ENCODE data around the gene ZNF430.
A peak's percentile ranks its signal among the peaks of the same experiment; 100 is the strongest.
"Not testable (repeated sequence)": the region's sequence is repeated elsewhere in the genome, so short reads cannot be mapped to it uniquely, and the experiment has no call there.

Gene ZNF430

GRCh38 chr19:21020298-21021227 lies at the start of gene ZNF430:
Gene ZNF430, plus strand, starts transcription at chr19:21020657. Its CDS starts 144 bp downstream, at chr19:21020801.
- DNase-seq: peak; percentile 94 to 96

GRCh38 chr19:20992788-20993187 lies 27.7 kb upstream of the ZNF430 start:
- DNase-seq: not testable (repeated sequence)

DNA sequence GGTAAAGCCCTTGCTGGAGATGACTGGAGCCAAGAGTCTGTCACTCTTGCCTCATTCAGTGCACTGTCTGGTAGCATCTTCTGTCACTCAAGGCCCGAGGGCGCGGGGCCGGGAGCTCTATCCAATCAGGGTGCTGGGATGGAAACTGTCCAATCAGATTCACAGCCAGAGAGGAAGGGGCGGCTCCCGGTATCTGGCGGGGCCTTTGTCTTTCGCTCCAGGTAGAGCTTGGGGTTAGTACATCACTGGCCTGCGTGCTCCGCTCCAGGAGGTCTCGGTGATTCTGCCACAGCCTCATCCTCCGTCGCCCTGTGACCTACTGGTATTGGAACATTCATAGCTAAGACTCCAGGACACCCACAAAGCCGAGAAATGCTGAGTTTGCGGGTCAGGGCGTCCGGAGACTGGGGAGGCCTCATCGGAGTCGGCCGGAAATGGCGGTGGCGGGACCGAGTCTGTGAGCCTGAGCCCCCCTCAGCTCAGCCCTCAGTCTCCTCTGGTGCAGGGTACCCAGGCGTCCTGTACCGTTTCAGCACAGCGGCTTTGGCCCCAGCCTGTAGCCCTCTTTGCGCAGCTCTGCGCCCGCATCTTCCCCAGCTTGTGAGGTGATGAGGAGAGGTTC lies 20.6 kb upstream of the ZNF430 start:
- peak; percentile 88 to 93 for DNase-seq

- DNase-seq: not testable (repeated sequence)
These were observed 781 bp downstream of the ZNF430 start for GRCh38 chr19:21021238-21021637.

DNA sequence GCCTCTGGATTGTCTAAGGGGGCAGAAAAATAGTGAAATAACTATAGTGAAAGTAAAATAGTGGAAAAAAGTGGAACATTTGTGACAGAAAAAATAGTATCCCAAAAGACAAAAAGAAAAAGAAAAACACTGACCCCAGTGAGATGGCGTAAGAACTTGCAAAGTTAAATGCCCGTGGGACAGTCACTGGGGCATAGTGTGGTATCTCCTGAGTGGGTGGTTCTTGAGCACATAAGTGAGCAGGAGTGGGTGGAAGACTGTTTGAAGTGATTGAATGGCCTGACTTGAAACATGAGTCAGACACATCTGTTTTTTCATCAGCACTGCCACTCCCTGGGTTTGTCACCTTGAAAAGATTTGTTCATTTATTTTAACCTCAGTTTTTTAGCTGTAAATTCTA lies 2.5 kb downstream of the ZNF430 start:
- no peak for DNase-seq

GRCh38 chr19:21023901-21024300 lies 3.4 kb downstream of the ZNF430 start:
- no peak for DNase-seq

DNA sequence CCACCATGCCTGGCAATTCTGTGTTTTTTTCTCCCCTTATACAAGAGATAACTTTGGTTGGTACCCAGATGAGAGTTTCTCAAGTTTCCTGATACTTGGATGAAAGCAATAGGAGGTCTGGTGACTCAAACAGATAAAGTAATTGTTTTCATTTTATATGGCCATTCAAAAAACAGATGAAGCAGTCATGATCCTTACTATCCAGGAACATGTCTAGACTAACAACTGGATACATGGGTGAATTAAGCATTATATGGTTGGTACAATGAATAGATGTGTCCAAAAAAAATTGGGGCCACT lies 8.5 kb downstream of the ZNF430 start:
- no peak for DNase-seq

- DNase-seq: no peak
These were observed 24.6 kb downstream of the ZNF430 start for GRCh38 chr19:21045028-21045427.

DNA sequence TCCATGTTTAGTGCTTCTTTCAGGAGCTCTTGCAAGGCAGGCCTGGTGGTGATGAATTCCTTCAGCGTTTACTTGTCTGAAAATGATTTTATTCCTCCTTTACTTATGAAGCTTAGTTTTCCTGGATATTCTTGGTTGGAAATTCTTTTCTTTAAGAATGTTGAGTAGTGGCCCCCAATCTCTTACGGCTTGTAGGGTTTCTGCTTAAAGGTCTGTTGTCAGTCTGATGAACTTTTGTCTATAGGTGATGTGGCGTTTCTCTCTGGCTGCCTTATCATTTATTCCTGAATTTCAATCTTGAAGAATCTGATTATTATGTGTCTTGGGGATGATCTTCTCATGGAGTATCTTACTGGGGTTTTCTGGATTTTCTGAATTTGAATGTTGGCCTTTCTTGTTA lies 26.0 kb downstream of the ZNF430 start:
- no peak for DNase-seq

GRCh38 chr19:21047716-21048115 lies 27.3 kb downstream of the ZNF430 start:
- no peak for DNase-seq

DNA sequence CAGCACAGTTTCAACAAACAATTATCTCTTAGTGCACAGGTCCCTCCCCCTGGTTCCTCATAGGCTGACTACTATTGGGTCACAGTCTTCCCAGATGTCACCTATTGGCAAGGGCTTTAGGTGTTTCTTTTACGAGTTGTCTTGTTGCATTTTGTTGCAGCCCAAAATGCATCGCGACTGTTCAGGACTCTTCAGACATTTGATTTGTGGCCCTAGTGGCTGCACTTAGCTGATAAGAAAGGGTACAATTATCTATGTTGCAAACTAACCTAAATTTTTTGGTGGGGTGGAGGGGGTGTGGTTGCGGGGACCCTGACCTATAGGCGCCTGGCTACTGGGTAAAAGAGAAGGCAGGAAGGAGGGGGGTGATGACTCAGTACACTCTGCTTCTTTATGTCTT lies 32.4 kb downstream of the ZNF430 start:
- DNase-seq: no peak

- no peak for DNase-seq
These were observed 44.9 kb downstream of the ZNF430 start for GRCh38 chr19:21065336-21065735.

- DNase-seq: peak; percentile 88 to 90
These were observed 61.8 kb downstream of the ZNF430 start, which contains the start of gene ZNF714 for GRCh38 chr19:21082011-21082975. Gene ZNF714, plus strand, starts transcription at chr19:21082203. Its CDS starts 16,066 bp downstream, at chr19:21098269.

DNA sequence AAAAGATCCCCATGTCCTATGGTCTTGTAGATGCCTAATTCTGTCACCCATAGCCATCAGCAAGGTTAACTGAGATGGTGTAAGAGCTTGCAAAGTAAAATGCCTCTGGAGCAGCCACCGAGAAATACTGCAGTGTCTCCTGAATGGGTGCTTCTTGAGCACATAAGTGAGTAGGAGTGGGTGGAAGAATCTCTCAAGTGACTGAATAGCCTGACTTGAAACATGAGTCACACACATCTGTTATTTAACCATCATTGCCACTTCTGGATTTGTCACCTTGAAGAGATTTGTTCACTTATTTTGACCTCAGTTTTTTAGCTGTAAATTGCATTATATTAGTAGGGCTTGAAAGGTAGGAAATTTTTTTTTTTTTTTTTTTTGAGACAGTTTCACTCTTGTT lies 63.9 kb downstream of the ZNF430 start:
- DNase-seq: no peak

DNA sequence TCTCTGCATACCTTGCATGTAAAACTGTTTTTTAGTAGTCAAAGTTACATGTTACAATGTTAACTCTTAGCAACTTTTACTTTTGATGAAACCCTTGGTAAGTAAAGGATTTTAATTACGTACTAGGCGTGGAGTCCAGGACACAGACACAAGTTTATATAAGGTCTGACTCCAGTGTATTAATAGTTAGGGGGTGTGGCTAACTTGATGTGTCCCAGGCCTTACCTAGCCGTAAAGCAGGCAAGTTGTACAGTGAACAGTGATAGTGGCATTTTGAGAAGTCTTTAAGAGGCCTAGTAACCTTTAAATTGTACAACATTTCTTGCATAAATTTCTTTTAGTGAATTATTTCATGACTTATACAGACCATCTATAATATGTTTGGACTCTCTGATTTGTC lies 67.4 kb downstream of the ZNF430 start:
- DNase-seq: no peak

- DNase-seq: no peak
These were observed 71.7 kb downstream of the ZNF430 start for GRCh38 chr19:21092109-21092508.

DNA sequence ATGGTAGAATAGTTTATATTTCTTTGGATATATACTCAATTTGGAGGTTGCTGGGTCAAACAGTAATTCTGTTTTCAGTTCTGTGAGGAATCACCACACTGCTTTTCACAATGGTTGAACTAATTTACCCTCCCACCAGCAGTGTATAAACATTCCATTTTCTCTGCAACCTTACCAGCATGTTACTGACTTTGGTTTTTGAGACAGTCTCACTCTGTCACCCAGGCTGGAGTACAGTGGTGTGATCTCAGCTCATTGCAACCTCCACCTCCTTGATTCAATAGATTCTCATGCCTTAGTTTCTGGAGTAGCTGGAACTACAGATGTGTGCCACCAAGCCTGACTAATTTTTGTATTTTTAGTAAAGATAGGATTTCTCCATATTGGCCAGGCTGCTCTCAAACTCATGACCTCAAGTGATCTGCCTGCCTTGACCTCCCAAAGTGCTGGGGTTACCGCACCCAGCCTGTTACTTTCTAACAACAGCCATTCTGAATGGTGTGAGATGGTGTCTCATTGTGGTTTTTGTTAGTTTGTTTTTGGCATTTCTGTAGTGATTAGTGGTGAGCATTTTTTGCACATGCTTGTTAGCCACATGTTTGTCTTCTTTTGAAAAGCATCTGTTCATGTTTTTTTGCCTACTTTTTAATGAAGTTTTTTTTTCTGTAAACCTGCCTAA lies 74.0 kb downstream of the ZNF430 start:
- DNase-seq: no peak

DNA sequence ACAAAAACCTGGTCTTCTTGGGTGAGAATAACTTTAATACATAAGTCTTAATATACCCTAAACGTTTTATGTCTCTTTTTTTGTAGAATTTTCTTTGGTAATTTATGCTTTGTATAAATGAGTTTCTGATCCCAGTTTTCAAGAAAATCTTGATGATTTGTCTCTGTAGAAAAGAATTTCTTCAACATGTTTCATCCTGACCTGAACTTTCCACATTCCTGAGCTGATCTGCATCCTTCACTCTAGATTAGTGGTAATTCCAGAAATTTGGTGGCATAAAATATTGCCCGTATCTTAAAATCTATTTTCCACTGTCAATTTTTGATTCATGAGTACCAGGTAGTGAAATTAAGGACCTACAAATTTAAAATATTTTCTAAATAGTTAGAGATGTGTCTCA lies 77.8 kb downstream of the ZNF430 start:
- DNase-seq: no peak

DNA sequence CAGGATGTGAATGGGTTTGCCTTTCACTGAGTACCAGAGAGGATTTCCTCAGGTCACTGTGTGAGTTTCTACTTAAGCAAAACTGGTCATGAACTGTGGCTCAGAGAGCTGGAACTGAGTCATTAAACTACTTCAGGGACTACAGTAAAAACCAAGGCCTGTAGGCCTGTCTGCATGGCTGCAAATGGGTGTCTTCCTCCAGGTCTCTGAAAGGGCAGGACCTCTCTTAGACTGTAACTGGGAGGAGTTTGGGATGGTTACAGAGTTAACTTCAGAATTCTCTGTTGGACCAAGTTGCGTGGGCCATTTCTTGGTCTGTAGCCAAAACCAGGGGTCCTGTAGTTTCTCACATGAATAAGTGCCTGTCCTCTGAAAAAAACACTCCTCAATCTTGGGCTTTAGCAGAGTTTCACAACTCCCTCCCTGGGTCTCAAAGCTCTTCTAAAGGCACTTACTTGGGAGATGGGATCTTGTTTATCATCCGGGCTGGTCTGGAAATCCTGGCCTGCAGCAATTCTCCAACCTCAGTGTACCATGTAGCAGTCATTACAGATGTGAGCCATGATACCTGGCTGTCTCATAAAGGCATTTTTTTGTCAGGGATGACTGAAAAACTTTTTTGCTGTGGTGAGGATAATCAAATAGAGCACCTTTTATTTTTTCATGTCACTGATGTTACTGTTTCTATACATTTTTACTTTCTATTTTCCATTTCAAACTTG lies 81.2 kb downstream of the ZNF430 start:
- DNase-seq: no peak

GRCh38 chr19:21109116-21109515 lies 88.7 kb downstream of the ZNF430 start:
- DNase-seq: no peak
